AG04449 (cell line): ENCODE measurements around the gene NKD2.
"Not testable (repeated sequence)": the region's sequence is repeated elsewhere in the genome, so short reads cannot be mapped to it uniquely, and the experiment has no call there.

ENCODE experiments used
- CTCF ChIA-PET: fragments of 350-600 bp; formaldehyde crosslinking; extraction: SDS; loops from one replicate; lab custom pipeline; 2021; ENCODE audit warnings: antibody characterized with exemption; lab: Yijun Ruan, JAX
- POLR2A ChIA-PET: fragments of 400-600, 350-600 bp; formaldehyde crosslinking; extraction: SDS; loops from one replicate; lab custom pipeline; 2020; ENCODE audit warnings: antibody characterized with exemption, inconsistent platforms; lab: Yijun Ruan, JAX
- DNase-seq: peaks from one replicate; pipeline ENCODE4 v3.0.0-alpha.2; 2010; ENCODE audit warnings: low read depth, low spot score
- H3K4me3 ChIP-seq: 2 replicates; pipeline ENCODE4 v1.5.1; 2011; ENCODE audit warnings: low read depth, mild to moderate bottlenecking, control low read depth, low read length
- CTCF ChIP-seq: IDR thresholded peaks from one replicate; pipeline ENCODE4 v1.5.1; 2011; ENCODE audit warnings: mild to moderate bottlenecking, moderate library complexity, low read length, control low read depth, inconsistent platforms; ENCODE audit not compliant: insufficient read depth; ENCODE audit errors: missing control alignments

Gene NKD2

GRCh38 chr5:997711-998110 is 10.9 kb upstream of the NKD2 start:
- CTCF ChIA-PET = no interaction called here
- POLR2A ChIA-PET = no interaction called here
- no peak overlapping the region for H3K4me3 ChIP-seq
- DNase-seq = no peak
- no peak for TF ChIP-seq CTCF

- POLR2A ChIA-PET = no interaction called here
- CTCF ChIA-PET = no interaction called here
- no peak for TF ChIP-seq CTCF
- no peak overlapping the region for H3K4me3 ChIP-seq
- DNase-seq = no peak
Measured at GRCh38 chr5:998246-999031, 10.2 kb upstream of the NKD2 start.

GRCh38 chr5:999032-999501 is 9.5 kb upstream of the NKD2 start:
- CTCF ChIA-PET = no interaction called here
- no peak overlapping the region for H3K4me3 ChIP-seq
- TF ChIP-seq CTCF = no peak
- POLR2A ChIA-PET = no interaction called here
- DNase-seq = no peak

GRCh38 chr5:999724-1000123 is 8.9 kb upstream of the NKD2 start:
- no peak for DNase-seq
- no peak overlapping the region for H3K4me3 ChIP-seq
- ChIA-PET CTCF (no interaction called here), POLR2A (no interaction called here)
- no peak for TF ChIP-seq CTCF

GRCh38 chr5:1000329-1000728 is 8.3 kb upstream of the NKD2 start:
- TF ChIP-seq CTCF = no peak
- H3K4me3 ChIP-seq = no peak overlapping the region
- POLR2A ChIA-PET = no interaction called here
- no peak for DNase-seq
- CTCF ChIA-PET = no interaction called here

GRCh38 chr5:1000831-1001230 is 7.8 kb upstream of the NKD2 start:
- CTCF ChIA-PET, POLR2A ChIA-PET, H3K4me3 ChIP-seq, DNase-seq: not testable (repeated sequence)
